Activated CD8-positive, alpha-beta memory T cell treated with anti-CD3 and anti-CD28 coated beads, Interleukin-2, amount 50 U/mL, for 48 hours (primary cell): Measurements from ENCODE around the gene CUBN.

ENCODE experiments used
- DNase-seq: peaks from one replicate; pipeline ENCODE4 v3.0.0-alpha.2; 2020

CUBN gene

GRCh38 chr10:17101257-17101909, 28.2 kb downstream of the CUBN start:
- no peak for DNase-seq

- no peak for DNase-seq
These were observed 29.0 kb downstream of the CUBN start for GRCh38 chr10:17100586-17100985.

- no peak for DNase-seq
These were observed 31.6 kb downstream of the CUBN start for GRCh38 chr10:17098012-17098411.

- no peak for DNase-seq
These were observed 34.8 kb downstream of the CUBN start for GRCh38 chr10:17094844-17095243.

GRCh38 chr10:17092986-17093803, 36.4 kb downstream of the CUBN start:
- DNase-seq = no peak

- DNase-seq = no peak
These were observed 37.2 kb downstream of the CUBN start for GRCh38 chr10:17092216-17092944.

GRCh38 chr10:17088118-17088806, 41.3 kb downstream of the CUBN start:
- no peak for DNase-seq

GRCh38 chr10:17086865-17087367, 42.7 kb downstream of the CUBN start:
- no peak for DNase-seq

GRCh38 chr10:17085011-17085725, 44.4 kb downstream of the CUBN start:
- no peak for DNase-seq

GRCh38 chr10:17084258-17084657, 45.4 kb downstream of the CUBN start:
- no peak for DNase-seq

- no peak for DNase-seq
These were observed 48.2 kb downstream of the CUBN start for GRCh38 chr10:17081431-17081830.

GRCh38 chr10:17077890-17078289, 51.7 kb downstream of the CUBN start:
- no peak for DNase-seq

- no peak for DNase-seq
These were observed 52.2 kb downstream of the CUBN start for GRCh38 chr10:17077346-17077781.

GRCh38 chr10:17076626-17077345, 52.8 kb downstream of the CUBN start:
- no peak for DNase-seq

- no peak for DNase-seq
These were observed 53.9 kb downstream of the CUBN start for GRCh38 chr10:17075533-17076359.

GRCh38 chr10:17074541-17074847, 55.1 kb downstream of the CUBN start:
- DNase-seq = no peak

- DNase-seq = no peak
These were observed 55.7 kb downstream of the CUBN start for GRCh38 chr10:17073725-17074540.

- no peak for DNase-seq
These were observed 60.7 kb downstream of the CUBN start for GRCh38 chr10:17068953-17069352.

GRCh38 chr10:17067376-17068264, 62.0 kb downstream of the CUBN start:
- DNase-seq = no peak
